Measurements from ENCODE around the gene CEP128.

CEP128 gene

GRCh38 chr14:80621701-80622100 lies 319.8 kb downstream of the CEP128 start:
- DNase-seq, result no peak

- no peak for DNase-seq
Observed at GRCh38 chr14:80620434-80620833, 321.1 kb downstream of the CEP128 start.

- DNase-seq, result no peak
Observed at GRCh38 chr14:80618751-80619329, 322.7 kb downstream of the CEP128 start.

DNA sequence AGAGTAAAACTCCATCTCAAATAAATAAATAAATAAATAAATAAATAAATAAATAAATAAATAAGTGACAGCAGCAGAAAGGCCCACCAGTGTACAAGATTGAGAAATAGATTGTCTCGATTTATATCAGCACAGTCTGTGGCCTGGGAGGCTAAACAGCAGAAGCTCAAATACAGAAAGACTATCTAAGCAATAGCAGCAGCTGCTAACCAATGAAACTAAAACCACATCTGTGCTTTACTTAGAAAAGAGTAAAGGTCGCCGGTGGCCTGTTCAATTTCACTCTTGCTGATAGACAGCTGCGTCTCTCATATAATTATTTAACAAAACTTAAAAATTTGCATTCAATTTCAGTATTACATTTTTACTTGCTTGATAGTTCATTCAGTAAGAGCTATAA lies 325.7 kb downstream of the CEP128 start:
- DNase-seq, result no peak

- DNase-seq, result no peak
Observed at GRCh38 chr14:80609055-80609454, 332.5 kb downstream of the CEP128 start.

GRCh38 chr14:80608563-80608962 lies 333.0 kb downstream of the CEP128 start:
- no peak for DNase-seq

DNA sequence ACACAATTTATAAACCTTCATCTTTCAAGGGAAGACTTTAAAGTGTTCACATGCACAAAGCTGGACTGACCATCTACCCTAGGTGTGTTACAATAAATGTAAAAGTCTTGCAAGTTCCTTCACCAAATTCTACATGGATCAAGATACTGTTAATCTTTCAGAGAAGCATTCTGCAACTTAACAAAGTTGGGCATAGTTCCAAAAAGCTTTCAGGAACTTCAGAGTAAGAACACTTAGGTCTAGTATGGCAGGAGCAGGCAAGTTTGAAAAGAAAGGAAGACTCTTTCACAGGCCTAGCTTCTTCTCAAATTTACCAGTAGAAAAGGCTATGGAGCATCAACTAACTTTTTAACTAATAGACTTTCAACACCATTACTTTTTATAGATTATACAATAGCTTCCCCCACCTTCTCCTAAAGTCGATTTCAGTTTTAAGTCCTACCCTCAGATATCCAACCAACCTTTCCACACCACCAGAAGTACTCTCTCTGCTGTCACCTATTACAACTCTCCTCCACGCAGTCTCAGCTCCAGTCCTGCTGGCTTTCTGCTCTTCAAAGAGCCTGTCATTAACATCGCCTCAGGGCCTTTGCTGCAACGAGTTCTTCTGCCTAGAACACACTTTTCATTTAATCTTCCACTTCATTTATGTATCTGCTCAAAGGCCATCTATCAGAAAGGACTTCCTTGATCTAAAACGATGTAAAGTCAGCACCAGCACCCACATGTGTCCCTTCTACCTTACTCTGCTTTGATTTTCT lies 333.9 kb downstream of the CEP128 start:
- no peak for DNase-seq

- no peak for DNase-seq
Observed at GRCh38 chr14:80606347-80606772, 335.2 kb downstream of the CEP128 start.

GRCh38 chr14:80605536-80605935 lies 336.0 kb downstream of the CEP128 start:
- DNase-seq, result no peak

GRCh38 chr14:80602946-80603345 lies 338.6 kb downstream of the CEP128 start:
- peak in 36 of 58 donors; percentile 1 to 86 (median 23) for DNase-seq

DNA sequence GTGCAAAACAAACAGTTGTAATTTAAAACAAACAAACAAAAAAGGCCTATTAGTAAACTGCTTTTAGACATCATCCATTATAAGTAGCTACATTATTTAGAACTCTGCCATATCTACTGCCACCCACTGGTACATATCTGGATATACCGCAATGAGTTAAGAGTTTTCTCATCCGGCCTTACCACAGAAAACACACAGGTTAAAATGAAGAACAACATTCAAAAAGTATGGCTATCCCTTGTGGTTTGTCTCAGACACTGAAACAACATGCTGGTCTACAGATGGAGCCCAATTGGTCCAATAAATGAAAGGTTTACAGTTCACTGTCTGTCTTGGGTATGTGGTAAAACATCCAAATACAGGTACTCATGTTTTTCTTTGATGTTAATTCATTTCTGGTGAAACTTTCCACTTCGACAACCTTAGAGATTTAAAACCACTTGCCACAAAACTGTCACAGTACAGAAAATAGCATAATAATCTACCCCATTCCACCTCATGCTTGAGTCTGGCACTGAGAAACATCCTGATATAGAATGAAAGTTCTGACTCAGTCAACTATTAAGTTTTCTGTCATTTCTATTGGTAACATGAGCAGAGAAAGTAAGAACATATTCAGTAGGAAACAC lies 354.3 kb downstream of the CEP128 start:
- peak in 1 of 58 donors; percentile 7 for DNase-seq

- no peak for DNase-seq
Observed at GRCh38 chr14:80586131-80586530, 355.4 kb downstream of the CEP128 start.

DNA sequence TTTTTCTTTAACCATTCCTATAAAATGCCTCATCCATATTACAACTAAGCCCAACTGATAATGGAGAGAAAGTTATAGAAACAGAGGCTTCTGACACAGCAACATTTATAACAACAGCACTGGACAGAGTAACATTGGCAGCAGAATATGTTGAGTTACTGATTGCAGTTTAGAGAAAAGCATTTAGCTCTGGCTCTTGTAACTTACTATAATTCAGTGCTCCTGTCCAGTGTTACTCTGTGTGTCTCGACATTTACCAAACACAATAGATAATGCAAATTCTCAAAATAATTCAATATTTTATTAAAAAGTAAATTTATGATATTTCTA lies 356.1 kb downstream of the CEP128 start:
- DNase-seq, result no peak

- DNase-seq, result no peak
Observed at GRCh38 chr14:80584744-80585505, 356.6 kb downstream of the CEP128 start.

- DNase-seq, result no peak
Observed at GRCh38 chr14:80577599-80577998, 363.9 kb downstream of the CEP128 start.

DNA sequence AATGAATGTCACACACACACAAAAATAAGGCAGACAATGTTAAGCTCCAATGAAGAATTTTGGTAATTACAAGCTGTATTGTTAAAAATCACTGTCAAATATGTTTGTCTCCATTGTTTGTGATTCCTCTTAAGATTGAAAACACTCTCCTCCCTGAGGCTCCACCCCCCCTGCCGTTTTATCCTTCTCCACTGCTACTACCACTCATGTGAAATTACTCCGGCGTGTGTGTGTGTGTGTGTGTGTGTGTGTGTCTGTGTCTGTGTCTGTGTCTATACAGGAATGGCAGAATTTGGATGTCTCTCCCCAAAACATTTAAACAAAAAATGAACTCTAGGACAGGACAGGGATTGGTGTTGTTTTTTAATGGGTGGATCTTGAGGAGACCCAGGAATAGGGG lies 365.1 kb downstream of the CEP128 start:
- DNase-seq, result no peak

DNA sequence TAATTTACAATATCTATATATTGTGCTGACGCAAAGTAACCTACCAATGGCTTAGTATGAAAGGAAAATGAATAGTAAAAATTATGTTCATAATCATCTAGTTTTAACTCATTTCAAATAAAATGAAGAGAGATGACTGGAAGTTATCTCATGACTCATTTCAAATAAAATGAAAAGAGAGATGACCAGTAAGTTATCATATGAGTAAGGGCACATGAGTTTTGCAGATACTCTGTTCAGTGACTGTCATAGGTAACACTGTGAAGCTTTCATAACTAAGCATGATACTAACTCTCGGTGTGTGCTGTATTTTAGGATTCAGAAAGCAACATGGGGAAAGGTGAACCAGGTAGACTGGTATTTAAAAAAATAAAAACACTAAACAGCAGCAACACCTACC lies 365.8 kb downstream of the CEP128 start:
- DNase-seq, result no peak

DNA sequence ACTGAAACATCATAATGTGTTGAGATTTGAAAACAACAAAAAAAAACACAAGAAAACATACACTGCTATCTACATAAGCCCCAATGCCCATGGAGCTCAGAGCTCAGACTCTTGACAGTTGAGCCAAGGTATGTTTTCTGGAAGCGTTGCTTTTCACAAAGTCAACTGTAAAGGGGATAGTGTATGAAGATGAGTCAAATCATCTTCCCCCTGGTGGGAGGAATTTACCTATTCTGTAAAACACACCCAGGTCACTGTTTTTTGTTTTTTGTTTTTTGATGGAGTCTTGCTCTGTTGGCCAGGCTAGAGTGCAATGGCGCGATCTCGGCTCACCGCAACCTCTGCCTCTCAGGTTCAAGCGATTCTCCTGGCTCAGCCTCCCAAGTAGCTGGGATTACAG lies 368.9 kb downstream of the CEP128 start:
- no peak for DNase-seq

- DNase-seq, result no peak
Observed at GRCh38 chr14:80570930-80571298, 370.6 kb downstream of the CEP128 start.

GRCh38 chr14:80567905-80568536 lies 373.5 kb downstream of the CEP128 start:
- no peak for DNase-seq

DNA sequence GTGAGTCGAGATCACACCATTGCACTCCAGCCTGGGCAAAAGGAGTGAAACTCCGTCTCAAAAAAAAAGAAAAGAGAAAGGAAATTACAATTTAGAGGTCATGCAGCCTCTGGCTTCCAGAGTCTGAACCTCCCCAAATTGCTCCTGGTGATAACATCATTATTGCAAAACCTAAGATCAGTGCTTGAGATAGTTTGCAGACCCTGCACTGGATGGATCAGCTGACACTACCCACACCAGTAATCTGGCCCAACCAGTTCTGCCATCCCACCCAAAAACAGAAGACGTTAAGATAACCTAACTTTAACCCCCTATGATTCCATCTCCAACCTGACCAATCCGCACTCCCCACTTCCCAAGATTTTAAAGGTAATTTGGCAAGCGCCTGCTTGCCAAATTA lies 376.5 kb downstream of the CEP128 start:
- DNase-seq, result no peak

GRCh38 chr14:80564051-80564450 lies 377.5 kb downstream of the CEP128 start:
- DNase-seq, result no peak

Measured in anterior cingulate cortex (tissue), 58 donors.